H1 (cell line): ENCODE measurements around the gene VWF. TPM values are rescaled to one million over a fixed set of nuclear protein-coding genes. Genes with fewer than 3 reads are reported as not detected.
"Not testable (repeated sequence)": the region's sequence is repeated elsewhere in the genome, so short reads cannot be mapped to it uniquely, and the experiment has no call there.

ENCODE experiments used
- CTCF ChIA-PET: fragments of 300-600 bp; sonication (Branson Sonifier 250); formaldehyde crosslinking; loops from one replicate; lab custom pipeline; 2021; ENCODE audit not compliant: partially characterized antibody; lab: Charles Lee
- POLR2A ChIA-PET: fragments of 300-600 bp; sonication (Branson Sonifier 250); formaldehyde crosslinking; loops from one replicate; lab custom pipeline; 2021; ENCODE audit warnings: inconsistent platforms; ENCODE audit not compliant: partially characterized antibody; lab: Charles Lee
- DNase-seq, 2 experiments: peaks; one replicate each; pipeline versions ENCODE4 v3.0.0 to v3.0.0-alpha.2; 2010 to 2022; ENCODE audit warnings: low spot score in 2 of 2, low read depth in 1 of 2, mixed read lengths in 1 of 2
- FAIRE-seq: peaks from 2 replicates; lab custom pipeline; 2011; peaks lifted over from hg19 to GRCh38; lab: Jason Lieb, UNC
- H2AFZ ChIP-seq: 2 replicates; pipeline ENCODE4 v1.8.1; 2012; ENCODE audit warnings: low read length, inconsistent platforms
- H2AK5ac ChIP-seq: 2 replicates; pipeline ENCODE4 v1.6.1; 2013; ENCODE audit warnings: low read depth, low read length
- H2BK120ac ChIP-seq: replicated peaks from 2 replicates; pipeline ENCODE3; 2013; ENCODE audit warnings: low read depth, low read length, inconsistent platforms
- H2BK12ac ChIP-seq: 2 replicates; pipeline ENCODE4 v1.6.1; 2013; ENCODE audit warnings: low read depth, low read length
- H2BK15ac ChIP-seq: 2 replicates; pipeline ENCODE4 v1.6.1; 2013; ENCODE audit warnings: low read length
- H2BK20ac ChIP-seq: 2 replicates; pipeline ENCODE4 v1.6.1; 2013; ENCODE audit warnings: low read length
- H2BK5ac ChIP-seq: 2 replicates; pipeline ENCODE4 v1.6.1; 2013; ENCODE audit warnings: low read depth, low read length
- H3K14ac ChIP-seq: 2 replicates; pipeline ENCODE4 v1.6.1; 2013; ENCODE audit warnings: inconsistent platforms; ENCODE audit not compliant: insufficient read length
- H3K18ac ChIP-seq: 2 replicates; pipeline ENCODE4 v1.6.1; 2013; ENCODE audit warnings: low read length; ENCODE audit errors: extremely low read depth
- H3K23ac ChIP-seq: 2 replicates; pipeline ENCODE4 v1.6.1; 2013; ENCODE audit warnings: inconsistent platforms; ENCODE audit not compliant: insufficient read length
- H3K23me2 ChIP-seq: 2 replicates; pipeline ENCODE4 v1.6.1; 2013; ENCODE audit warnings: low read depth, low read length
- H3K27ac ChIP-seq: 2 replicates; pipeline ENCODE4 v1.6.1; 2011; ENCODE audit warnings: low read depth, low read length, inconsistent platforms
- H3K27me3 ChIP-seq, 4 experiments: replicated peaks in 1 of 4; 1 replicate in 1 of 4; 2 replicates in 3 of 4; pipeline versions ENCODE4 v1.6.1 to v1.8.1; 2011 to 2013; ENCODE audit warnings: low read length in 3 of 4, mild to moderate bottlenecking in 3 of 4, inconsistent platforms in 2 of 4, mixed read lengths in 2 of 4, moderate library complexity in 1 of 4; ENCODE audit not compliant: control insufficient read depth in 3 of 4, insufficient read depth in 3 of 4; ENCODE audit errors: extremely low read depth in 1 of 4
- H3K36me3 ChIP-seq, 4 experiments: 2 replicates each; pipeline versions ENCODE4 v1.6.1 to v1.8.1; 2011 to 2013; ENCODE audit warnings: mild to moderate bottlenecking in 4 of 4, low read length in 3 of 4, moderate library complexity in 2 of 4, control low read depth in 1 of 4, inconsistent platforms in 1 of 4; ENCODE audit not compliant: insufficient read depth in 4 of 4, control insufficient read depth in 2 of 4
- H3K4ac ChIP-seq: replicated peaks from 2 replicates; pipeline ENCODE3; 2013; ENCODE audit warnings: low read length, low read depth, mixed read lengths, inconsistent platforms; ENCODE audit not compliant: insufficient read length
- H3K4me1 ChIP-seq, 4 experiments: replicated peaks in 1 of 4; 1 replicate in 1 of 4; 2 replicates in 3 of 4; pipeline versions ENCODE4 v1.6.1 to v1.8.1; 2011 to 2013; ENCODE audit warnings: low read length in 3 of 4, inconsistent platforms in 2 of 4, mixed read lengths in 1 of 4; ENCODE audit not compliant: insufficient read depth in 4 of 4, control insufficient read depth in 3 of 4
- H3K4me2 ChIP-seq, 2 experiments: 2 replicates each; pipeline versions ENCODE4 v1.6.1 to v1.8.1; 2011 to 2013; ENCODE audit warnings: low read depth in 2 of 2, low read length in 2 of 2, control low read depth in 1 of 2, inconsistent platforms in 1 of 2, mild to moderate bottlenecking in 1 of 2; ENCODE audit not compliant: insufficient read depth in 1 of 2
- H3K4me3 ChIP-seq, 4 experiments: fragments of 200-600, 300-600 bp in 1 of 4; sonication (generic), shearing (Covaris generic), sonication (Bioruptor Twin) in 1 of 4; 2 replicates each; pipeline versions ENCODE4 v1.5.1 to v1.8.1; 2011 to 2016; ENCODE audit warnings: low read length in 4 of 4, low read depth in 3 of 4, control low read depth in 2 of 4, inconsistent platforms in 2 of 4, mild to moderate bottlenecking in 2 of 4, mixed read lengths in 1 of 4, moderate library complexity in 1 of 4; ENCODE audit not compliant: insufficient read depth in 2 of 4; ENCODE audit errors: extremely low read depth in 1 of 4
- H3K56ac ChIP-seq: replicated peaks from 2 replicates; pipeline ENCODE3; 2013; ENCODE audit warnings: low read depth, mild to moderate bottlenecking, mixed read lengths, low read length, inconsistent platforms; ENCODE audit not compliant: insufficient read length
- H3K79me1 ChIP-seq: 2 replicates; pipeline ENCODE4 v1.6.1; 2013; ENCODE audit warnings: low read depth, low read length, control low read depth
- H3K79me2 ChIP-seq, 2 experiments: 2 replicates each; pipeline versions ENCODE4 v1.6.1 to v1.8.1; 2012 to 2013; ENCODE audit warnings: low read length in 2 of 2, mild to moderate bottlenecking in 2 of 2, inconsistent platforms in 1 of 2; ENCODE audit not compliant: insufficient read depth in 2 of 2, control insufficient read depth in 1 of 2
- H3K9ac ChIP-seq, 4 experiments: replicated peaks in 1 of 4; 1 replicate in 1 of 4; 2 replicates in 3 of 4; pipeline versions ENCODE4 v1.6.1 to v1.8.1; 2011 to 2013; ENCODE audit warnings: low read depth in 3 of 4, low read length in 3 of 4, control low read depth in 2 of 4, mild to moderate bottlenecking in 2 of 4, moderate library complexity in 2 of 4, inconsistent platforms in 1 of 4; ENCODE audit errors: extremely low read depth in 1 of 4
- H3K9me3 ChIP-seq, 2 experiments: 2 replicates each; pipeline versions ENCODE4 v1.6.1 to v1.8.1; 2012 to 2013; ENCODE audit warnings: mild to moderate bottlenecking in 2 of 2, moderate library complexity in 2 of 2, control low read depth in 1 of 2, inconsistent platforms in 1 of 2, low read depth in 1 of 2, low read length in 1 of 2, mixed read lengths in 1 of 2; ENCODE audit not compliant: insufficient read depth in 2 of 2
- H4K20me1 ChIP-seq, 2 experiments: replicated peaks in 1 of 2; 2 replicates each; pipeline versions ENCODE3 to v1.8.1; 2011 to 2013; ENCODE audit warnings: inconsistent platforms in 2 of 2, low read length in 2 of 2, mild to moderate bottlenecking in 1 of 2; ENCODE audit not compliant: insufficient read depth in 2 of 2, control insufficient read depth in 1 of 2
- H4K5ac ChIP-seq: 2 replicates; pipeline ENCODE4 v1.6.1; 2013; ENCODE audit warnings: low read length, low read depth, mixed read lengths, inconsistent platforms; ENCODE audit not compliant: insufficient read length
- H4K8ac ChIP-seq: 2 replicates; pipeline ENCODE4 v1.8.0; 2013; ENCODE audit warnings: mild to moderate bottlenecking, moderate library complexity, low read length, inconsistent platforms; ENCODE audit not compliant: insufficient read depth; ENCODE audit errors: extremely low read depth
- H4K91ac ChIP-seq: replicated peaks from 2 replicates; pipeline ENCODE3; 2013; ENCODE audit warnings: low read length, mixed read lengths, inconsistent platforms; ENCODE audit not compliant: insufficient read length
- WGBS, 2 experiments: shearing (Covaris generic) in 1 of 2; methylation state at CpG; one replicate each; pipeline versions ENCODE4 v1.1.6 to v1.1.7; 2013 to 2015; ENCODE audit warnings: low lambda C conversion rate in 2 of 2, mixed read lengths in 2 of 2, inconsistent platforms in 1 of 2, low coverage in 1 of 2, missing lambda C conversion rate in 1 of 2; ENCODE audit not compliant: insufficient replicate concordance in 2 of 2, insufficient coverage in 1 of 2, insufficient read length in 1 of 2; ENCODE audit errors: extremely low coverage in 1 of 2, missing lambda C conversion rate in 1 of 2; 5-methylcytosine and 5-hydroxymethylcytosine counted together
- polyA plus RNA-seq, 7 experiments: library from polyadenylated mRNA; depleted of rRNA in 3 of 7; stranded (reverse) in 5 of 7; unstranded in 2 of 7; fragments of >200 nt in 5 of 7; fragments of 200-250 nt in 2 of 7; gene quantifications; 1 replicate in 5 of 7; 2 replicates in 1 of 7; 4 replicates in 1 of 7; pipeline versions ENCODE4 v1.2.1 to v1.2.3, GENCODE V29; 2011 to 2013; ENCODE audit warnings: missing spikeins in 2 of 7, mixed read lengths in 2 of 7
- total RNA-seq: library from RNA; stranded (reverse); fragmentation: NEBNext Ultra II Directional; extraction: Animal tissue kit (Norgen Biotek cat#: 25700); gene quantifications from 2 replicates; pipeline ENCODE4 v1.2.1, GENCODE V29; 2021

Gene VWF
- total and polyA plus RNA-seq, 2 of the 8 experiments (the other 6 are each of a cell fraction or from before 2014, with no cell fraction given): 0.39 to 0.60 TPM

DNA sequence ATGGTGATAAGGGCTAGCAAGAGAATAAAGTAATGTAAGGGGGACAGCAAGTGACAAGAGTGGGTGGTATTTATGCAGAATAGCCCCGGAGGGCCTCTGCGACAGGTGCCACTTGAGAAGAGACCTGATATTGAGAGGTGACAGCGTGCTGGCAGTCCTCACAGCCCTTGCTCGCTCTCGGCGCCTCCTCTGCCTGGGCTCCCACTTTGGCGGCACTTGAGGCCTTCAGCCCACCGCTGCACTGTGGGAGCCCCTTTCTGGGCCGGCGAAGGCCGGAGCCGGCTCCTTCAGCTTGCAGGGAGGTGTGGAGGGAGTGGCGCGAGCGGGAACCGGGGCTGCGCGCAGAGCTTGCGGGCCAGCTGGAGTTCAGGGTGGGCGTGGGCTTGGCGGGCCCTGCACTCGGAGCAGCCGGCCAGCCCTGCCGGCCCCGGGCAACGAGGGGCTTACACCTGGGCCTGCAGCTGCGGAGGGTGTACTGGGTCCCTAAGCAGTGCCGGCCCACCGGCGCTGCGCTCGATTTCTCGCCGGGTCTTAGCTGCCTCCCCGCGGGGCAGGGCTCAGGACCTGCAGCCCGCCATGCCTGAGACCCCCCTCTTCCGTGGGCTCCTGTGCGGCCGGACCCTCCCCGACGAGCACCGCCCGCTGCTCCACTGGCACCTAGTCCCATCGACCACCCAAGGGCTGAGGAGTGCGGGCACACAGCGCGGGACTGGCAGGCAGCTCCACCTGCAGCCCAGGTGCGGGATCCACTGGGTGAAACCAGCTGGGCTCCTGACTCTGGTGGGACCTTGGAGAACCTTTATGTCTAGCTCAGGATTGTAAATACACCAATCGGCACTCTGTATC lies 34.9 kb upstream of the VWF start:
- H2BK120ac ChIP-seq, H4K5ac ChIP-seq, H3K4me2 ChIP-seq, H2BK12ac ChIP-seq, H2BK20ac ChIP-seq, H2BK5ac ChIP-seq, FAIRE-seq, H4K91ac ChIP-seq, H3K36me3 ChIP-seq, DNase-seq, H4K20me1 ChIP-seq, H3K23ac ChIP-seq, H3K79me2 ChIP-seq, H2AFZ ChIP-seq, H4K8ac ChIP-seq, H3K56ac ChIP-seq, H3K14ac ChIP-seq, H2BK15ac ChIP-seq, H2AK5ac ChIP-seq, H3K23me2 ChIP-seq, H3K27ac ChIP-seq, H3K9me3 ChIP-seq, H3K18ac ChIP-seq, H3K4me1 ChIP-seq, H3K27me3 ChIP-seq, H3K9ac ChIP-seq, H3K4ac ChIP-seq, H3K79me1 ChIP-seq, H3K4me3 ChIP-seq: not testable (repeated sequence)
- CTCF ChIA-PET: interaction anchor here (0.6 to 2.2 kb wide), 10 partner anchors 14 to 128 kb away, joined by 3 to 6 read pairs (median 3); no protein-coding TSS in a partner anchor
- WGBS, 2 experiments: 94% methylated on average over 32 of the region's 50 CpGs; no CpG with 5 or more reads in 1 of the 2 experiments
- POLR2A ChIA-PET: interaction anchor here (1.1 to 1.5 kb wide), 3 partner anchors 27 to 115 kb away, joined by 3 read pairs; no protein-coding TSS in a partner anchor
